Mesenchymal stem cell (in vitro differentiated cells and primary cell): Measurements from ENCODE around the gene MIOX.

ENCODE experiments used
- DNase-seq: peaks from one replicate; pipeline ENCODE4 v3.0.0-alpha.2; 2013
- H2AFZ ChIP-seq: one replicate; pipeline ENCODE4 v1.6.1; 2013; ENCODE audit warnings: low read depth, mild to moderate bottlenecking, control low read depth, inconsistent platforms, low read length, moderate library complexity
- H2AK5ac ChIP-seq: 2 replicates; pipeline ENCODE4 v1.6.1; 2013; ENCODE audit warnings: low read length, moderate library complexity, mild to moderate bottlenecking, inconsistent platforms; ENCODE audit not compliant: severe bottlenecking
- H2BK120ac ChIP-seq: one replicate; pipeline ENCODE4 v1.6.1; 2013; ENCODE audit warnings: low read depth, mild to moderate bottlenecking, inconsistent platforms, low read length, moderate library complexity
- H2BK12ac ChIP-seq, 2 experiments: one replicate each; pipeline ENCODE4 v1.6.1; 2013; ENCODE audit warnings: inconsistent platforms in 2 of 2, low read length in 2 of 2, mild to moderate bottlenecking in 2 of 2, moderate library complexity in 2 of 2, control low read depth in 1 of 2
- H2BK15ac ChIP-seq: one replicate; pipeline ENCODE4 v1.6.1; 2013; ENCODE audit warnings: mild to moderate bottlenecking, low read depth, inconsistent platforms; ENCODE audit not compliant: poor library complexity, severe bottlenecking
- H2BK5ac ChIP-seq: 2 replicates; pipeline ENCODE4 v1.6.1; 2013; ENCODE audit warnings: low read depth, mild to moderate bottlenecking, low read length, control low read depth, inconsistent platforms; ENCODE audit not compliant: poor library complexity, severe bottlenecking
- H3K14ac ChIP-seq, 2 experiments: one replicate each; pipeline ENCODE4 v1.6.1; 2013; ENCODE audit warnings: inconsistent platforms in 2 of 2, low read length in 2 of 2, control low read depth in 1 of 2, mild to moderate bottlenecking in 1 of 2, moderate library complexity in 1 of 2
- H3K18ac ChIP-seq, 2 experiments: one replicate each; pipeline ENCODE4 v1.6.1; 2013; ENCODE audit warnings: inconsistent platforms in 2 of 2, low read length in 2 of 2, control low read depth in 1 of 2, low read depth in 1 of 2, mild to moderate bottlenecking in 1 of 2
- H3K23ac ChIP-seq, 2 experiments: one replicate each; pipeline ENCODE4 v1.6.1; 2013; ENCODE audit warnings: inconsistent platforms in 2 of 2, low read length in 2 of 2, mild to moderate bottlenecking in 2 of 2, moderate library complexity in 2 of 2, control low read depth in 1 of 2
- H3K27ac ChIP-seq: 2 replicates; pipeline ENCODE4 v1.5.1; 2013; ENCODE audit warnings: mild to moderate bottlenecking, moderate library complexity, low read length, control low read depth, inconsistent platforms; ENCODE audit not compliant: poor library complexity, severe bottlenecking
- H3K27me3 ChIP-seq, 2 experiments: 2 replicates each; pipeline versions ENCODE4 v1.6.1 to v1.7.0; 2013; ENCODE audit warnings: low read length in 2 of 2, mild to moderate bottlenecking in 2 of 2, moderate library complexity in 2 of 2, control low read depth in 1 of 2, inconsistent platforms in 1 of 2; ENCODE audit not compliant: control insufficient read depth in 1 of 2, insufficient read depth in 1 of 2
- H3K36me3 ChIP-seq, 2 experiments: 2 replicates each; pipeline versions ENCODE4 v1.6.1 to v1.7.0; 2013; ENCODE audit warnings: low read length in 2 of 2, control low read depth in 1 of 2, inconsistent platforms in 1 of 2, low read depth in 1 of 2, mild to moderate bottlenecking in 1 of 2; ENCODE audit not compliant: insufficient read depth in 2 of 2, control insufficient read depth in 1 of 2
- H3K4ac ChIP-seq, 2 experiments: one replicate each; pipeline ENCODE4 v1.6.1; 2013; ENCODE audit warnings: inconsistent platforms in 2 of 2, low read length in 2 of 2, mild to moderate bottlenecking in 2 of 2, moderate library complexity in 2 of 2, control low read depth in 1 of 2, low read depth in 1 of 2
- H3K4me1 ChIP-seq: 2 replicates; pipeline ENCODE4 v1.6.1; 2013; ENCODE audit warnings: low read depth, low read length, control low read depth; ENCODE audit not compliant: control insufficient read depth, insufficient read depth
- H3K4me2 ChIP-seq: 2 replicates; pipeline ENCODE4 v1.6.1; 2013; ENCODE audit warnings: low read length, mild to moderate bottlenecking, inconsistent platforms; ENCODE audit not compliant: poor library complexity, severe bottlenecking
- H3K4me3 ChIP-seq, 2 experiments: 2 replicates each; pipeline versions ENCODE4 v1.5.1 to v1.7.0; 2013; ENCODE audit warnings: low read length in 2 of 2, mild to moderate bottlenecking in 2 of 2, control low read depth in 1 of 2, low read depth in 1 of 2; ENCODE audit not compliant: insufficient read depth in 1 of 2
- H3K79me1 ChIP-seq: replicated peaks from 2 replicates; pipeline ENCODE4 v1.6.1; 2013; ENCODE audit warnings: mild to moderate bottlenecking, control low read depth, low read length, inconsistent platforms; ENCODE audit not compliant: poor library complexity, severe bottlenecking
- H3K9ac ChIP-seq: 2 replicates; pipeline ENCODE4 v1.7.0; 2013; ENCODE audit warnings: mild to moderate bottlenecking, low read length, moderate library complexity
- H3K9me3 ChIP-seq: 2 replicates; pipeline ENCODE4 v1.7.0; 2013; ENCODE audit warnings: mild to moderate bottlenecking, low read length; ENCODE audit not compliant: control insufficient read depth
- H4K8ac ChIP-seq: one replicate; pipeline ENCODE4 v1.6.1; 2013; ENCODE audit warnings: inconsistent platforms, mild to moderate bottlenecking, low read length, moderate library complexity
- H4K91ac ChIP-seq: one replicate; pipeline ENCODE4 v1.6.1; 2013; ENCODE audit warnings: mild to moderate bottlenecking, low read length, inconsistent platforms
- WGBS: methylation state at CpG from one replicate; pipeline ENCODE4 v1.1.7; 2013; ENCODE audit warnings: mixed read lengths; 5-methylcytosine and 5-hydroxymethylcytosine counted together

MIOX gene

DNA sequence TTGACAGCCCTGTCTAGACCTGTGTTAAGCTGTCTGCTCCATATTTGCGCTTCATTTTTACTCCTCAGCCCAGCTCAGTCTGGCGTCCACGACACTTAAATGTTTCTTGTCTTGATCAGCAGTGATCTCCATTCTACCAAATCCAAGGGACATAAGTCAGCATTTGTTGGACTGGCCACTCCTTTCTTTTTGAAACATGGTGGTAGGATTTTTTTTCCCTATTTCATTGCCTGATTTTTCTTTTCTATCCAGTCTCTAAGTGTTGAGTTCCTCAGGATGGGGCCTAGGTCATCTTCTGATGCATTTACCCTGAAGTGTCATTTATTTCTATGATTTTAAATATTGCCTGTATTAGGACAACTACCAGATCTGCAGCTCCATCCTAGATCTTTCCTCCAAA, 22.2 kb downstream of the MIOX start:
- peaks cover 14% of the 10 kb centered on the region for H3K4me1 ChIP-seq
- H3K4me3 ChIP-seq: peak overlapping the region in 1 of 2 experiments; percentile 85
- no peak overlapping the region for H2BK12ac ChIP-seq
- H2AFZ ChIP-seq: no peak overlapping the region
- H3K23ac ChIP-seq: no peak overlapping the region
- no peak overlapping the region for H2AK5ac ChIP-seq
- no peak overlapping the region for H3K27ac ChIP-seq
- peaks cover 26% of the 10 kb centered on the region for H3K79me1 ChIP-seq
- H3K9ac ChIP-seq: peak overlapping the region; percentile 84
- H2BK15ac ChIP-seq: no peak overlapping the region
- no peak overlapping the region for H3K18ac ChIP-seq
- H3K9me3 ChIP-seq: no peaks in the 10 kb centered on the region
- no peaks in the 10 kb centered on the region for H3K27me3 ChIP-seq
- WGBS: 42% methylated on average over 3 of the region's 3 CpGs
- H4K91ac ChIP-seq: no peak overlapping the region
- H2BK5ac ChIP-seq: no peak overlapping the region
- H3K4me2 ChIP-seq: peak overlapping the region; percentile 61
- H3K36me3 ChIP-seq: peaks cover 19 to 26% of the 10 kb centered on the region in 2 experiments
- no peak overlapping the region for H4K8ac ChIP-seq
- H2BK120ac ChIP-seq: no peak overlapping the region
- peak overlapping the region in 1 of 2 experiments; percentile 11 for H3K4ac ChIP-seq
- no peak for DNase-seq
- peak overlapping the region in 1 of 2 experiments; percentile 76 for H3K14ac ChIP-seq

DNA sequence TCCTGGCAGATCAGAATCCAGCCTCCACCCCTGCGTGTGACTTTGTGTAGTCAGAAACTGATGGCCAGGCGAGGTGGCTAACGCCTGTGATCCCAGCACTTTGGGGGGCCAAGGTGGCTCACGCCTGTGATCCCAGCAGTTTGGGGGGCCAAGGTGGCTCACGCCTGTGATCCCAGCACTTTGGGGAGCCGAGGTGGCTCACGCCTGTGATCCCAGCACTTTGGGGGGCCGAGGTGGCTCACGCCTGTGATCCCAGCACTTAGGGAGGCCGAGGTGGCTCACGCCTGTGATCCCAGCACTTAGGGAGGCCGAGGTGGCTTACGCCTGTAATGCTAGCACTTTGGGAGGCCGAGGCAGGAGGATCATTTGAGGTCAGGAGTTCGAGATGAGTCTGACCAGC, 26.5 kb downstream of the MIOX start:
- Histone ChIP-seq H2AK5ac (no peak overlapping the region), H3K14ac (no peak overlapping the region), H4K8ac (no peak overlapping the region), H3K23ac (no peak overlapping the region), H3K18ac (no peak overlapping the region), H3K79me1 (peaks cover 45% of the 10 kb centered on the region), H2AFZ (no peak overlapping the region), H2BK15ac (no peak overlapping the region), H3K4me3 (no peak overlapping the region), H3K4ac (no peak overlapping the region), H3K36me3 (peaks cover 24 to 30% of the 10 kb centered on the region in 2 experiments), H2BK12ac (no peak overlapping the region), H2BK5ac (no peak overlapping the region), H3K4me1 (peaks cover 4% of the 10 kb centered on the region), H3K27me3 (no peaks in the 10 kb centered on the region), H3K4me2 (no peak overlapping the region), H3K9ac (no peak overlapping the region), H3K9me3 (no peaks in the 10 kb centered on the region), H2BK120ac (no peak overlapping the region), H3K27ac (no peak overlapping the region), H4K91ac (no peak overlapping the region)
- over 99% methylated on average over 15 of the region's 15 CpGs for WGBS
- no peak for DNase-seq

DNA sequence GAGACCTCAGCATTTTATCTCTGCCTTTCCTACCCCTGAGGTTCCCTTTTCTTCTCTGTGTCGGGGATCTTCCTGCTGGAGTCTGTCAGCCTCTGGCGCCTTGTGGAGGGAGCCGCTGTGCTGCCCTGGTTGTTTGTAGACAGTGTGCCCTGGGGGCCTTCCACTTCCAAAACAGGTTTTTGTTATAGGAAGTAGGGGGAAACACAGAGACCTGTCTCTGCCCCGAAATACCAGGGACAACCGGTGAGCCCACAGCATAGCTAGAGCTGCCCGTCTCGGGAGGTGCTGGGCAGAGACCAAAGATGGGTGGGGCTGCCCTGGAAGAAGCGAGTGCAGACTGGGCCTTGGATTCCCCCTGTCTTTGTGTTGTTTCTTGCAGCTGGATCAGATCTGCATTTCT, 29.4 kb downstream of the MIOX start:
- Histone ChIP-seq H3K9me3 (no peaks in the 10 kb centered on the region), H3K4ac (no peak overlapping the region), H3K4me2 (no peak overlapping the region), H3K27me3 (no peaks in the 10 kb centered on the region), H2BK120ac (no peak overlapping the region), H3K9ac (no peak overlapping the region), H3K23ac (no peak overlapping the region), H3K14ac (no peak overlapping the region), H3K4me3 (no peak overlapping the region), H4K8ac (no peak overlapping the region), H2BK5ac (no peak overlapping the region), H3K27ac (no peak overlapping the region), H3K18ac (no peak overlapping the region), H2AFZ (no peak overlapping the region), H2BK15ac (no peak overlapping the region), H3K4me1 (peaks cover 4% of the 10 kb centered on the region), H2BK12ac (no peak overlapping the region), H4K91ac (no peak overlapping the region), H3K79me1 (peaks cover 51% of the 10 kb centered on the region), H2AK5ac (no peak overlapping the region), H3K36me3 (peaks cover 40 to 48% of the 10 kb centered on the region in 2 experiments)
- no peak for DNase-seq
- WGBS: 96% methylated on average over 8 of the region's 8 CpGs

DNA sequence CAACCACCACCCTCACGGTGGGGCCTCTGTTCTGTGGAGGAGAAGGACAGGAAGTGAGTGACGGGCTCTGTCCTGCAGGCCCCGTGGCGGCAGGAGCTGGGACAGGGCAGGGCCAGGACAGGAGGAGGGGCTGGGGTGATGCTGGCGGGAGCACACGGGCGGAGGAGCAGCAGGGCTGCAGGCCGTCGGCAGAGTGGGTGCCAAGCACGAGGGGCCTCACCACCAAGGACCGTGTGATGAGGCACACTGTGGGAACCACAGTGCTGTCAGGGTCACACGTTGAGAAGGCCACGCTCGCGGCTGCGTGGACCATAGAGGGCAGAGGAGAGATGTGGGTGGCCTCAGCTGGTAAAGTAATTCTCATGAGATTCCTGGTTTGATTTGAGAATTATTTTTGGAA, 30.2 kb downstream of the MIOX start:
- Histone ChIP-seq H2BK5ac (no peak overlapping the region), H3K27me3 (no peaks in the 10 kb centered on the region), H3K4me2 (no peak overlapping the region), H3K36me3 (peaks cover 48 to 56% of the 10 kb centered on the region in 2 experiments), H2BK15ac (no peak overlapping the region), H3K9ac (no peak overlapping the region), H2BK12ac (no peak overlapping the region), H3K79me1 (peaks cover 59% of the 10 kb centered on the region), H2AFZ (no peak overlapping the region), H3K4me1 (peaks cover 4% of the 10 kb centered on the region), H2BK120ac (no peak overlapping the region), H3K18ac (no peak overlapping the region), H3K9me3 (no peaks in the 10 kb centered on the region), H3K4ac (no peak overlapping the region), H2AK5ac (no peak overlapping the region), H3K14ac (no peak overlapping the region), H4K91ac (no peak overlapping the region), H4K8ac (no peak overlapping the region), H3K4me3 (no peak overlapping the region), H3K23ac (no peak overlapping the region), H3K27ac (no peak overlapping the region)
- WGBS: 91% methylated on average over 16 of the region's 16 CpGs
- DNase-seq: no peak
